GM21515 (cell line): ENCODE results near the gene CALCA.

ENCODE experiments used
- ATAC-seq: cut with Tn5 transposase; IDR thresholded peaks from one replicate; pipeline ENCODE4 v1.9.1; 2021; ENCODE audit not compliant: unreplicated experiment

The CALCA gene

DNA sequence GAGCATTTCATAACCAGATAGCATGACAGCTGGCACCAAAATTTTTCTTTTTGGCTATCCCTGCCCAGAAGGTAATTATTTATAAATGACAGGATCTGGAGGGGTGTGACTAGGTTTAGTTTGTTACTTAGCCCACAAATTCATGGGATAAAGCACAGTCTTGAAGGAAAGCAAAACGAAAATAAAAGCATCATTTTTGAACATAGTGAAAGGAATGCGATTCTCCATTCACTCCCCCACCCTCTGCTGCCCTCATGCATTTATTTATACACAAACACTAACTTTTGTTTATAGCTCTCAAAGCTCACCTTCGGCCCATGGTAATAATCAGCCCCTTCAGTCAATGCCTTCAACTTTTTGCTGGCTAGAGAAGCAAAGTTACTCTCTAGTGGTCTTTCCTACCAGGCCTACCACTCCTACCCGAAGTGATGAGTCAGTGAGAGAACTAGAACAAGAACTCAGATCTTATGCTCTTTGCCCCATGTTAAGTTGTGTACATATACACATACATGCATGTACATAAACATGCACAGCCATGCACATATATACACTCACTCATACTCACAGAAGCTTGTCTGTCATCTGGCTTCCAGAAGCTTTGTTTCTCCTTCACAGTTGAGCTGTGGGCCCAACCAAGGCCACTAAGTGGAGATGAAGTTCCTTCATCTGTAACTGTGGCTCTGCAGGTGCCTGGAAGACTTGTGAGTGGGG is 22.6 kb downstream of the CALCA start:
- ATAC-seq, result no peak

DNA sequence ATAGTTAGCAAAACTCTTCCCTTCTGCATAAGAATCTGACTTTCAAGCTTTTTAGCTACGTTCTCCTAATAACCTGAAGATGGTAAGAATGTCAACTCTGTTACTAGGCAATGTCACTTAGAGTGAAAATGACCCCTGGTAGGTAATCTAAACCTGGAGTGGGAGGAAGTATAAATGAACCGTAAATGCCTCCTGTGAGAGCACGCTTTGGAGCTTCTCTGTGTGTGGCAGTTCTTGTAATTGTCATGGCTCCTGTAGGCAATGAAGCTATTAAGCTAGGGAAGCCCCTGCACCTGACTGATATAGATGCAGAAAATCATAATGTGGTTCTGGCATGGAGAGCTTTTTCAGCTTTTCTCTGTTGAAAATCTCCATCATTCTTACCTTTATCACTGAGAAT is 29.4 kb downstream of the CALCA start:
- ATAC-seq, result no peak

DNA sequence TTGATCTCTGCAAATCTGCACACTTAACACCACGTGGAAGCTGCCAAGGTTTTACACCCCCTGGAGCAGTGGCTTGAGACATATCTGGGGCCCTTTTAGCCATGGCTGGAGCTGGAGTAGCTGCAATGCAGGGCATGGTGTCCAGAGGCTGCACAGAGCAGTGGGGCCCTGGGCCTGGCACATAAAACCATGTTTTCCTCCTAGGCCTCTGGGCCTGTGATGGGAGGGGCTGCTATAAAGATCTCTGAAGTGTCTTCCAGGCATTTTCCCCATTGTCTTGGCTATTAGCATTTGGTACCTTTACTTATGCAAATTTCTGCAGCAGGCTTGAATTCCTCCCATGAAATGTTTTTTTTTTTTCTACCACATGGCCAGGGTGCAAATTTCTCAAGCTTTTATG is 33.2 kb downstream of the CALCA start:
- no peak for ATAC-seq

DNA sequence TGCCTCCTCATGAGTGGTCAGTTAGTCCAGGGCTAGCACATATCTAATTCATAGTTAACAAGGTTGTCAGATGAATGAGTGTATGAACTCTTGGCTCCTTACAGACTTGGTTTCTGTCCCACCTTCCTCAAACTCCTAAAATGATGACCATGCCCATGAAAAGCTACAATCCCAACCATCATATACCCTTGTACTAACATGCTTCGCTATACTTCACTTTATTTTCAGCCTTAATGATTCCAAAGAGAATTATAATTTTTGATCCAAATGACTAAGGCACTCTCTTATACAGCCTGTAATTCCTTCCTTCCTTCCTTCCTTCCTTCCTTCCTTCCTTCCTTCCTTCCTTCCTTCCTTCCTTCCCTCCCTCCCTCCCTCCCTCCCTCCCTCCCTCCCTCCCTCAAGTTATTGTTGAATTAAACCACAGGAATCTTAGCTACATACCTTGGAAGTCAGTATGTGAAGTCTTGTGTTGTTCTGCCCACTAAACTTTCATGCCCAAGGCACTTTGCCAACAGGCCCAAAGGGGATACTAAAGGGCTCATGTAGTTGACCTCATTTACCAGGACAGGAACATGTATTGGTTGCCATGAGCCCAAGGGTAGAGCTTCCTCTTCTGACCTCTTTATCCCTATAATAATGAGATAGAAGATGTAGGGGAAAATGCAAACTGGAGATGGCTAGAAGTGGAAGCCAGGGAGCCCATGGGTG is 37.4 kb downstream of the CALCA start:
- no peak for ATAC-seq

DNA sequence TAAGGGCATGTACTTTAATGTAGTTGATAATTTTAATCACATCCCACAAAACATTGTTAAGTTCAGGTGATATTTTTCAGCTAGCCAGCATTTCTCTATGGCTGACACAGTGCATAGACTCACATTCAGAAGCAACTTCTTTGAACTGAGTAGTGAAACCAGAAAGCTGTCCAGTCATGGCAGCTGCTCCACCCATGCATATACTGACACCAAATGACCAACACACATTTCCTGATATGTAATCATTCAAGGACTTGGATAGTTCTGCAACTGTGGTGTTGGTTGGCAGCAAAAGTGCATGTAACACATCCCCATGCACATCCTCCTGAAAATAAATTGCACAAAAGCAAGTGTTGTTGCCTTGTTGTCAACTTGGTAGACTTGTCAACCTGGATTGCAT is 39.7 kb downstream of the CALCA start:
- no peak for ATAC-seq

DNA sequence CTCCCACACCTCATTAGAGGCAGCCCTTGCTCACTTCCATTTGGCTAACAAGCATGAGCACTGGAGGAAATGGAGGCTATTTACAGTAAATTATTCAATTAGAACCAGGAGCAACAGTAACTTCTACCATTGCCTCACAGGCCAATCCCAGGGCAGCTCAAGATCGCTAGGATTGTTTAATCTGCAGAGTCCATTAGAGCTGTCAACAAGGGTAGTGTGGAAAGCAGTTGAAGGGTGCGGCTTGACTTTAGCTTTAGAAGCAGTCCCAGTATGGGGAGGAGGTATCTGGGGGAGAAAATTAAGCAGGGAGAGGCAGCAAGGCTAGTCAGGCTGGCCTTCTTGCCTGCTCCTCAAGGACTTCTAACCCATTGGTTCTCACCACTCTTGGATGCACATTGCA is 41.8 kb downstream of the CALCA start:
- ATAC-seq, result no peak

DNA sequence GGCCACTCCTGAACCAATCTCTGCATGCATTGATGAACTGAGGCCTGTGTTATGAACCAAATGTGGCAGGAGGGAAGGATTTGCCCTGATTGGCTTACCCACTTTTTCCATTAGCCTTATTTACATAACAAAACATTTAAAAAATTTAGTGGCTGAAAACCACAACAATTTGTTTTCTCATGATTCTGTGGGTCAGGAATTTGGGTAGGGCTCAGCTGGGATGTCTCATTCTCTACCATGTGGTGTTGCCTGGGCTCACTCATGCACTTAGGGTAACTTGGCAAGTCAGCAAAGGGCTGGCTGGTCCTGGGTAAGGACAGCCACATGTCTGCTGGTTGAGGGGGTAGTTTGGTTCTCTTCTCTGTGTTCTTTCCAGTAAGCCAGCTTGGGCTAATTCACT is 45.0 kb downstream of the CALCA start:
- no peak for ATAC-seq

DNA sequence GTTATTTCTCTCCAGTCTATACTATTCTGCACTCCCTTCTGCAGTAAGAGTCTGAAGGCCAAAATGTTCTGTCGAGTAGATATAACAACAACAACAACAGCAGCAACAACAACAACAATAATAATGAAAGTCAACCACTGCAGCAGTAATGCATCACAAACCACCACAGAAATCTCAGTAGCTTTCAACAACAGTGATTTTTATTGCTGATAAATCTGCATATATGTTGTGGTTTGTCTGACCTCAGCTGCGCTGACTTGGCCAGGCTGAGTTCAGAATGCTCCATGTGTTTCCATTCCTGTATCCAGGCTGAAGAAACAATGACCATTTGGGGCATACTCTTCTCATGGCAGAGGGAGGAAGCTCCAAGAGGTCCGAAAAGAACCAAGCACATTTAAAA is 47.8 kb downstream of the CALCA start:
- no peak for ATAC-seq
